Esophagus muscularis mucosa (tissue), 4 donors: Measurements from ENCODE around the gene GTSE1. TPM values are rescaled to one million over a fixed set of nuclear protein-coding genes. Genes with fewer than 3 reads are reported as not detected.

Experiments used
- DNase-seq: peaks from one replicate; pipeline ENCODE4 v3.0.0-alpha.2; 2017; ENCODE audit errors: extremely low spot score
- H3K27ac ChIP-seq, 4 donors: fragments of 200-600 bp; sonication (generic); replicated peaks in 1 of 4; 1 replicate in 3 of 4; 2 replicates in 1 of 4; pipeline ENCODE4 v1.5.1; 2016 to 2019; ENCODE audit warnings: mild to moderate bottlenecking in 1 of 4
- H3K27me3 ChIP-seq, 4 donors: fragments of 200-600 bp; sonication (generic); one replicate each; pipeline versions ENCODE4 v1.5.1 to v1.6.0; 2016 to 2019
- H3K36me3 ChIP-seq, 4 donors: fragments of 200-600 bp; sonication (generic); one replicate each; pipeline ENCODE4 v1.5.1; 2016 to 2019
- H3K4me1 ChIP-seq, 4 donors: fragments of 200-600 bp; sonication (generic); one replicate each; pipeline ENCODE4 v1.5.1; 2016 to 2019
- H3K4me3 ChIP-seq, 4 donors: fragments of 200-600 bp; sonication (generic); 1 replicate in 2 of 4; 2 replicates in 2 of 4; pipeline ENCODE4 v1.5.1; 2016 to 2019; ENCODE audit warnings: mild to moderate bottlenecking in 4 of 4, moderate library complexity in 1 of 4
- H3K9me3 ChIP-seq, 4 donors: fragments of 200-600 bp; sonication (generic); 1 replicate in 3 of 4; 2 replicates in 1 of 4; pipeline ENCODE4 v1.5.1; 2016 to 2019
- EP300 ChIP-seq: sonication (generic); formaldehyde crosslinking; IDR thresholded peaks from one replicate; pipeline ENCODE4 v1.6.1; 2017; ENCODE audit warnings: antibody characterized with exemption
- POLR2A ChIP-seq: fragments of 450-650 bp; IDR thresholded peaks from one replicate; pipeline ENCODE4 v1.6.1; 2017; ENCODE audit warnings: antibody characterized with exemption, moderate library complexity, mild to moderate bottlenecking, low read depth
- POLR2AphosphoS5 ChIP-seq, 2 donors: sonication (generic); formaldehyde crosslinking; IDR thresholded peaks; one replicate each; pipeline ENCODE4 v1.6.1; 2017; ENCODE audit warnings: antibody characterized with exemption in 2 of 2
- WGBS: methylation state at CpG from one replicate; pipeline ENCODE4 v1.1.5; 2018; 5-methylcytosine and 5-hydroxymethylcytosine counted together
- intact Hi-C: fragments of 100-400 bp; cut with DNase I; formaldehyde crosslinking; loops from one replicate; pipeline ENCODE4 v1.15.1; 2023
- total RNA-seq, 4 donors: library from RNA; depleted of rRNA; stranded (reverse); fragments of >200 nt; gene quantifications; one replicate each; pipeline versions ENCODE4 v1.1.0 to v1.2.1, GENCODE V29; 2016
- TF ChIP-seq, protein P1 (sequence below), 3 experiments: fragments of 200-600 bp in 2 of 3; fragments of 450-650 bp in 1 of 3; sonication (generic) in 2 of 3; IDR thresholded peaks; one replicate each; pipeline ENCODE4 v1.5.1; 2017 to 2019; ENCODE audit warnings: antibody characterized with exemption in 3 of 3, mild to moderate bottlenecking in 2 of 3, moderate library complexity in 1 of 3

Gene GTSE1
- total RNA-seq, 4 donors from 2014 or later: 1.0 TPM; not detected in 3

DNA sequence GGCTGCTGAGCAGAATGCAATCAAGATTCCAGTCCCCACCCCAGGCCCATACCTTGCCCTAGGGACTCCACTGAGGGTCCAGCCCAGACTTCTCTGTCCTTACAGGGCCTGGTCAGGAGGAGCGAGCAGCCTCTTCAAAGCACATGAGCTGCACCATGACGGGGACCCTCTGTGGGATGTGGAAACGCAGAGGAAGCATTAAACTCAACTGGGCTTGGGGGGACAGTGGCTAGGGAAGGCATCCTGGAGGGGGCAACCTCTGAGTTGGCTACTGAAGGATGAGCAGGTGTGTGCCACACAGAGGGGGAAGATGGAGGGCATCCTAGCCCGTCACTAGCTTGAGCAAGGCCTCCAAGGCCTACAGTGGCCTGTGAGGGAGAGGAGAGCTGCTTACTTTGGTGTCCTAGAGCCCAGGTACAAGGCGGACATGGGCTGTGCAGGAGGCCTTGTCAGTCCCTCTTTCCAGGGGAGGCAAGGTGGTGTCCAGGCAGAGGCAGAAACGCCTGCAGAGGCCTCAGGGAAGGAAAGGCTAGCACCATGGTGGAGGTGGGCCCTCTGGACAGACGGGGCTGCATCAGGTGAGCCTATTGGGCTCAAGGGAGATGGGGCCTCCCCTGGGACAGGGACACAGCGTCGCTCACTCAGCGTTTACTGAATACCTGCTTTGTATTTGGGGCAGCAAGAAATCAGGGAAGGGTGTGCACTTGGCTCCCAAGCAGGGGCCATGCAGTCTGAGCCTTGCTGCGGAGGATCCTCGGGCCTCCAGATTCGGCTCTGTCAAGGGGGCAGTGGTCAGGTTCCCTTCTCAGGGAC, 14.6 kb upstream of the GTSE1 start:
- H3K36me3 ChIP-seq: peaks cover 81 to 100% (median 99%) of the 10 kb centered on the region in 4 donors
- DNase-seq: no peak

DNA sequence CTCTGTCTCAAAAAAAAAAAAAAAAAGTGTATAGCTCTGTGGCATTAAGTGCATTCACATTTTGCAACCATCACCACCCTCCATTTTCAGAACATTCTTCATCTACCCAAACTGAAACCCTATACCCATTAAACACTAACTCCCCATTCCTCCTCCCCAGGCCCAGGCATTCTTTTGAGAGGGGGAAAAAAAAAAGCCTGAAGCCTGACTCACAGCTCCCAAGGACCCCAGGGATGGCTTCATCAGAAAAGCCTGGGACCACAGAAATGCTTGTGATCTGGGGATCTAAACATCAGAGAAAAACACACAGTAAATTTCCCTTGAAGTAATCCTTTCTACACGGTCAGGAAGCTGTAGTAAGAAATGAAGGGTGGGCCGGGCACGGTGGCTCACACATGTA, 10.7 kb upstream of the GTSE1 start:
- Histone ChIP-seq H3K27me3 (no peaks in the 10 kb centered on the region), H3K27ac (no peak overlapping the region), H3K4me1 (peaks cover 0 to 29% (median 3%) of the 10 kb centered on the region in 4 donors), H3K9me3 (no peaks in the 10 kb centered on the region), H3K4me3 (no peak overlapping the region), H3K36me3 (peaks cover 46 to 100% (median 86%) of the 10 kb centered on the region in 4 donors)
- no peak for TF ChIP-seq EP300
- TF ChIP-seq, protein P1, sequence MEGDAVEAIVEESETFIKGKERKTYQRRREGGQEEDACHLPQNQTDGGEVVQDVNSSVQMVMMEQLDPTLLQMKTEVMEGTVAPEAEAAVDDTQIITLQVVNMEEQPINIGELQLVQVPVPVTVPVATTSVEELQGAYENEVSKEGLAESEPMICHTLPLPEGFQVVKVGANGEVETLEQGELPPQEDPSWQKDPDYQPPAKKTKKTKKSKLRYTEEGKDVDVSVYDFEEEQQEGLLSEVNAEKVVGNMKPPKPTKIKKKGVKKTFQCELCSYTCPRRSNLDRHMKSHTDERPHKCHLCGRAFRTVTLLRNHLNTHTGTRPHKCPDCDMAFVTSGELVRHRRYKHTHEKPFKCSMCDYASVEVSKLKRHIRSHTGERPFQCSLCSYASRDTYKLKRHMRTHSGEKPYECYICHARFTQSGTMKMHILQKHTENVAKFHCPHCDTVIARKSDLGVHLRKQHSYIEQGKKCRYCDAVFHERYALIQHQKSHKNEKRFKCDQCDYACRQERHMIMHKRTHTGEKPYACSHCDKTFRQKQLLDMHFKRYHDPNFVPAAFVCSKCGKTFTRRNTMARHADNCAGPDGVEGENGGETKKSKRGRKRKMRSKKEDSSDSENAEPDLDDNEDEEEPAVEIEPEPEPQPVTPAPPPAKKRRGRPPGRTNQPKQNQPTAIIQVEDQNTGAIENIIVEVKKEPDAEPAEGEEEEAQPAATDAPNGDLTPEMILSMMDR (IDR thresholded peaks at IDR 0.05): no peak
- intact Hi-C loops: no loop called here
- 96% methylated on average over 3 of the region's 3 CpGs for WGBS
- DNase-seq: no peak

More for the DNA sequence above, 14.6 kb upstream of the GTSE1 start:
- no peak overlapping the region for H3K27ac ChIP-seq
- H3K4me3 ChIP-seq: no peak overlapping the region
- H3K4me1 ChIP-seq: peaks cover 0 to 14% (median 0%) of the 10 kb centered on the region in 4 donors
- H3K9me3 ChIP-seq: no peaks in the 10 kb centered on the region
- 97% methylated on average over 11 of the region's 13 CpGs for WGBS
- intact Hi-C loops: no loop called here
- TF ChIP-seq EP300 (no peak), POLR2AphosphoS5 (IDR thresholded peaks at IDR 0.05) (no peak), POLR2A (no peak)
- TF ChIP-seq, protein P1 (IDR thresholded peaks at IDR 0.05): no peak
- no peaks in the 10 kb centered on the region for H3K27me3 ChIP-seq

DNA sequence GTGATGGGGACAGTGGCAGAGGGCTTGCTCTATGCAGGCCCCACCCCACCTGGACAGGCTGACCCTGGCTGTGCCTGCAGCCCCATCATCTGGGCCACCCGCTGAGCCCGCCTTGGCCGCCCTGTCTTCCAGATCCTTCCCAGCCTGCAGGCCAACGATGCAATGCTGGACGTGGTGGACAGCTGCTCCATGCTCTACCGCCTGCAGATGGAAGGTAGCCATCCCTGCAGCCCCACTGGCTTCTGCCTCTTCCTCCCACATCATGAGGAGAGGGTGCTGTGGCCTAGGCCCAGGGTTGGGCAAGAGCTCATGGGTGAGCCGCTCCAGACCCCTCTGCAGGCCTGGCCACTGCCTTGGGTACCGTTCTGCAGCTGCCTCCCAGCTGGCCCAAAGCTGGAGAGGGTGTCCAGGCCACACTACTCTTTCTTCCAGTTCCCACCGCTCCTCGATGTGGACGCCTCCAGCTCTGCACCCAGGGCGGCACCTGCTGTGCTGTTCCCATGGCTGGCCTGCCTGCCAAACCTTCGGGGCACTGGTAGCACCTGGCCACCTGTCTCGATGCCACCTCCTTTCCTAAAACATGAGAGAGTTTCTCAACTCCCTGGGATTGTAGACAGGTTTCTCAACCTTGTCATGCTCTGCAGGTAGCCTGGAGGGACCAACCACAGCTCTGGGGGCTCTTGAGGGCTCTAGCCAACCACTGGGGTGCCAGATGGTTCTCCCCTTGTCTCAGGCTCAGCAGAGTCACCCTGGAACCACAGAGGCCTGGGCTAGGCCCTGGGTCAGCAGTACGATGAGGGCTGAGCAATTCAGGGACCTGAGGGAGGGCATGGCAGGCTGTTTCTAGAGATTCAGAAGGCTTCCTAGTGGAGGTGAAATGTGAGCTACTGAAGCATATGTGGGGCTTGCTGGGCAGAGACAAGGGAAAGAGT, 9.5 kb upstream of the GTSE1 start:
- Histone ChIP-seq H3K4me1 (peaks cover 0 to 30% (median 3%) of the 10 kb centered on the region in 4 donors), H3K36me3 (peaks cover 40 to 100% (median 85%) of the 10 kb centered on the region in 4 donors), H3K9me3 (peaks cover 0 to 7% (median 0%) of the 10 kb centered on the region in 4 donors), H3K27ac (peak overlapping the region in 2 of 4 donors; percentile 31 to 50), H3K27me3 (no peaks in the 10 kb centered on the region), H3K4me3 (peak overlapping the region in 1 of 4 donors; percentile 31)
- 92% methylated on average over 7 of the region's 15 CpGs for WGBS
- TF ChIP-seq EP300: no peak
- no peak for TF ChIP-seq POLR2A
- TF ChIP-seq, protein P1 (IDR thresholded peaks at IDR 0.05): no peak
- no peak for TF ChIP-seq POLR2AphosphoS5 (IDR thresholded peaks at IDR 0.05)
- DNase-seq: no peak
- intact Hi-C loops: no loop called here

DNA sequence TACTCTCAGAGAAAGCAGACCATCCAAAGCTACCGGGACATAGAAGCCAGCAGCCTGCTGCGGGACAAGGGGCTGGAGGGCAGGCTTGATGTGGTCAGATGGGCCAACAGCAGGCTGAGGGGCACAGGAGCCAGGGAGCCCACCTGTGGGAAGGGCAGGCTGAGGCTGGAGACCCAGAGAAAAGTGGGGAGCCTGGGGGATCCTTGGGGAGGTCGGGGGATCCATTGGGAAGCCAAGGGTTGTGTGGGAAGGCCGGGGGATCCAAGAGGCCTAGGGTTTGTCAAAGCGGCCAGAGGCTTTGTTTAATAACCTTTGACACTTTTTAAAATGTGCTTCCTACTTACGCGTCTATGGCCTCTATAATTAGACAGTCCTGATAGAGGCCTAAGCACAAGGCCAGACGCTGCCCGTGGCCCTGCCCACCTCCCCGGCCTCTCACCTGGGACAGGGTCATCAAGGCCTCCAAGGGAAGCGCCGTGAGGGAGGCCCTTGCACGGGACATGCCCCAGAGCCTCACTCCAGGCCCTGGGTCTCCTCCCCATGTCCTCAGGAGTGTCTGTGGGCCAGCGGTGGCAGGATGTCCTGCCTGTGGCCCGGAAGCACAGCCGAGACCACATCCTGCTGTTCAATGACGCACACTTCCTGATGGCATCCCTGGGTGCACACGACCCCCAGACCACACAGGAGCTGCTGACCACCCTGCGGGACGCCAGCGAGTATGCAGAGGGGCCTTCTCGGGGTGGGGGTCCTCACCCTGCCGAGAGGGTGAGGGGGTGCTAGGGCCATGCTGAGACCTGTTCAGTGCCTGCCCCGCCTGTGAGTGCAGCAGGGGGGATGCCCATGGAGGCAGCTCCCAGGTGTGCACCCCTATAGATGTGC, 8.6 kb upstream of the GTSE1 start:
- Histone ChIP-seq H3K9me3 (peaks cover 0 to 7% (median 0%) of the 10 kb centered on the region in 4 donors), H3K4me3 (peak overlapping the region in 2 of 4 donors; percentile 10 to 31), H3K4me1 (peaks cover 0 to 30% (median 3%) of the 10 kb centered on the region in 4 donors), H3K27ac (peak overlapping the region in 2 of 4 donors; percentile 31 to 50), H3K36me3 (peaks cover 39 to 100% (median 85%) of the 10 kb centered on the region in 4 donors), H3K27me3 (no peaks in the 10 kb centered on the region)
- DNase-seq: no peak
- intact Hi-C loops: no loop called here
- WGBS: 66% methylated on average over 20 of the region's 24 CpGs
- TF ChIP-seq, protein P1 (IDR thresholded peaks at IDR 0.05): no peak
- TF ChIP-seq EP300 (no peak), POLR2AphosphoS5 (IDR thresholded peaks at IDR 0.05) (peak; percentile 19 to 30), POLR2A (no peak)
